Upper lobe of right lung (tissue), 1 donor: ENCODE data around the gene CTSF. TPM values are rescaled to one million over a fixed set of nuclear protein-coding genes. Genes with fewer than 3 reads are reported as not detected.

Experiments
- ATAC-seq: fragments of 200-7000 bp; cut with Tn5 transposase; one replicate; pipeline ENCODE4 v1.9.1; 2020; ENCODE audit warnings: mild to moderate bottlenecking, moderate library complexity
- DNase-seq: peaks from one replicate; pipeline ENCODE4 v3.0.0-alpha.2; 2020
- H3K27ac ChIP-seq: fragments of 200-600 bp; one replicate; pipeline ENCODE4 v1.8.0; 2022
- H3K27me3 ChIP-seq: fragments of 200-600 bp; one replicate; pipeline ENCODE4 v1.8.0; 2022; ENCODE audit warnings: mild to moderate bottlenecking
- H3K36me3 ChIP-seq: fragments of 200-600 bp; one replicate; pipeline ENCODE4 v1.8.0; 2022
- H3K4me1 ChIP-seq: fragments of 200-600 bp; one replicate; pipeline ENCODE4 v1.8.0; 2022
- H3K4me3 ChIP-seq: fragments of 200-600 bp; one replicate; pipeline ENCODE4 v1.8.0; 2022; ENCODE audit warnings: mild to moderate bottlenecking
- H3K9me3 ChIP-seq: fragments of 200-600 bp; one replicate; pipeline ENCODE4 v1.8.0; 2022
- CTCF ChIP-seq: fragments of 200-600 bp; IDR thresholded peaks from one replicate; pipeline ENCODE4 v1.8.0; 2022; ENCODE audit warnings: antibody characterized with exemption
- intact Hi-C: fragments of 100-400 bp; cut with DNase I; formaldehyde crosslinking; loops from one replicate; pipeline ENCODE4 v1.11.0; 2022
- long read RNA-seq: library from polyadenylated mRNA; unstranded; transcript quantifications from one replicate; pipeline ENCODE4 v2.0.0, GENCODE V29; 2021
- total RNA-seq: library from RNA; stranded (reverse); fragmentation: NEBNext Ultra II Directional; extraction: Animal tissue kit (Norgen Biotek cat#: 25700); gene quantifications from one replicate; pipeline ENCODE4 v1.2.1, GENCODE V29; 2021
- donor health status: DM: no; HTN: yes; CAD: no; lungs with severe emphysema.

CTSF gene
- 37.0 TPM for total RNA-seq
- long read RNA-seq, transcript CTSF-201 (13 exons, 2,035 nt), result major isoform, 132 of 163 reads
- long read RNA-seq, partial matches to known transcripts, result 12 of 163 reads
- long read RNA-seq, other reads (novel, unspliced or antisense), result 17 of 163 reads

- DNase-seq (peak; percentile 94), ATAC-seq (peak; percentile 95)
- H3K9me3 ChIP-seq, result no peaks in the 10 kb centered on the region
- H3K27ac ChIP-seq, result no peak within 1 kb of the TSS
- peak within 1 kb of the TSS; percentile 67 for H3K4me3 ChIP-seq
- no peaks in the 10 kb centered on the region for H3K27me3 ChIP-seq
- intact Hi-C loops, result no loop called here
- peaks cover 7% of the 10 kb centered on the region for H3K4me1 ChIP-seq
- no peaks in the 10 kb centered on the region for H3K36me3 ChIP-seq
- no peak for TF ChIP-seq CTCF
Observed at GRCh38 chr11:66568124-66568916, at the start of gene CTSF. Gene CTSF (minus strand): TSS chr11:66568606. CDS start chr11:66568486, 120 bp downstream.

- Histone ChIP-seq H3K9me3 (no peaks in the 10 kb centered on the region), H3K27ac (peak overlapping the region; percentile 94), H3K27me3 (no peaks in the 10 kb centered on the region), H3K4me1 (peaks cover 43% of the 10 kb centered on the region), H3K4me3 (peak overlapping the region; percentile 71), H3K36me3 (no peaks in the 10 kb centered on the region)
- intact Hi-C loops, result no loop called here
- TF ChIP-seq CTCF, result no peak
- ATAC-seq (peak; percentile 72), DNase-seq (peak; percentile 92)
Observed at GRCh38 chr11:66617155-66617834, 48.9 kb upstream of the CTSF start.

GRCh38 chr11:66616379-66617154 lies 48.2 kb upstream of the CTSF start, which contains the start of gene RBM14:
Gene RBM14 (plus strand): TSS chr11:66616630. CDS start chr11:66616721, 91 bp downstream.
- H3K27ac ChIP-seq, result peak within 1 kb of the TSS; percentile 94
- no peaks in the 10 kb centered on the region for H3K27me3 ChIP-seq
- H3K36me3 ChIP-seq, result no peaks in the 10 kb centered on the region
- intact Hi-C loops, result no loop called here
- peak within 1 kb of the TSS; percentile 71 for H3K4me3 ChIP-seq
- DNase-seq, result peak; percentile 99
- H3K9me3 ChIP-seq, result no peaks in the 10 kb centered on the region
- no peak for TF ChIP-seq CTCF
- H3K4me1 ChIP-seq, result peaks cover 39% of the 10 kb centered on the region
- ATAC-seq, result peak; percentile 97

- H3K4me3 ChIP-seq, result no peak overlapping the region
- intact Hi-C loops, result no loop called here
- ATAC-seq (no peak), DNase-seq (no peak)
- no peaks in the 10 kb centered on the region for H3K9me3 ChIP-seq
- peaks cover 16% of the 10 kb centered on the region for H3K4me1 ChIP-seq
- no peaks in the 10 kb centered on the region for H3K36me3 ChIP-seq
- H3K27ac ChIP-seq, result no peak overlapping the region
- no peak for TF ChIP-seq CTCF
- H3K27me3 ChIP-seq, result no peaks in the 10 kb centered on the region
Observed at GRCh38 chr11:66614073-66614472, 45.7 kb upstream of the CTSF start.

GRCh38 chr11:66612458-66612857 lies 44.1 kb upstream of the CTSF start:
- Histone ChIP-seq H3K27ac (no peak overlapping the region), H3K36me3 (no peaks in the 10 kb centered on the region), H3K9me3 (no peaks in the 10 kb centered on the region), H3K4me1 (peaks cover 7% of the 10 kb centered on the region), H3K27me3 (no peaks in the 10 kb centered on the region), H3K4me3 (no peak overlapping the region)
- intact Hi-C loops, result no loop called here
- DNase-seq (no peak), ATAC-seq (no peak)
- no peak for TF ChIP-seq CTCF
